Activated CD4-positive, alpha-beta memory T cell treated with anti-CD3 and anti-CD28 coated beads for 36 hours (primary cell): ENCODE measurements around the gene VGLL1. TPM values are rescaled to one million over a fixed set of nuclear protein-coding genes. Genes with fewer than 3 reads are reported as not detected.
A peak's percentile ranks its signal among the peaks of the same experiment; 100 is the strongest.

Source experiments
- CTCF ChIA-PET: fragments of 350-600 bp; sonication (Branson Sonifier 250); formaldehyde crosslinking; loops from one replicate; lab custom pipeline; 2021; ENCODE audit warnings: antibody characterized with exemption, inconsistent platforms; lab: Charles Lee
- POLR2A ChIA-PET: fragments of 350-600 bp; sonication (Branson Sonifier 250); formaldehyde crosslinking; loops from one replicate; lab custom pipeline; 2021; ENCODE audit warnings: antibody characterized with exemption; lab: Charles Lee
- DNase-seq: peaks from one replicate; pipeline ENCODE4 v3.0.0-alpha.2; 2020
- H3K27ac Mint-ChIP-seq: one replicate; pipeline ENCODE4 v1.8.0; 2021; ENCODE audit warnings: mixed read lengths
- H3K27me3 Mint-ChIP-seq: one replicate; pipeline ENCODE4 v1.8.0; 2021; ENCODE audit warnings: mixed read lengths
- H3K36me3 Mint-ChIP-seq: one replicate; pipeline ENCODE4 v1.8.0; 2021; ENCODE audit warnings: mixed read lengths
- H3K4me1 Mint-ChIP-seq: one replicate; pipeline ENCODE4 v1.8.0; 2021; ENCODE audit warnings: low read depth, mixed read lengths
- H3K4me3 Mint-ChIP-seq: one replicate; pipeline ENCODE4 v1.8.0; 2021; ENCODE audit warnings: mild to moderate bottlenecking, mixed read lengths
- H3K9me3 Mint-ChIP-seq: one replicate; pipeline ENCODE4 v1.8.0; 2021; ENCODE audit warnings: mixed read lengths
- intact Hi-C: fragments of 100-400 bp; cut with micrococcal nuclease; formaldehyde crosslinking; loops from one replicate; pipeline ENCODE4 v1.15.1; 2023
- total RNA-seq, 2 experiments: library from RNA; stranded (reverse); gene quantifications; one replicate each; pipeline ENCODE4 v1.2.3, GENCODE V29; 2021

The VGLL1 gene
- total RNA-seq, 2 experiments from 2014 or later: not detected

- intact Hi-C loops: loop anchor here (10.0 kb wide), 3 partner anchors 47 to 587 kb away; partner anchors contain the start of gene SLC9A6
- Mint-ChIP-seq H3K4me3 (no peak overlapping the region), H3K36me3 (no peaks in the 10 kb centered on the region), H3K4me1 (peaks cover 28% of the 10 kb centered on the region), H3K27me3 (no peaks in the 10 kb centered on the region), H3K27ac (no peak overlapping the region), H3K9me3 (no peaks in the 10 kb centered on the region)
- no peak for DNase-seq
- ChIA-PET CTCF (interaction anchor here (1.1 to 2.5 kb wide), 4 partner anchors 9 to 137 kb away, joined by 3 to 7 read pairs (median 4); no protein-coding TSS in a partner anchor), POLR2A (interaction anchor here (1.2 kb wide), 1 partner anchor 123 kb away, joined by 3 read pairs; no protein-coding TSS in a partner anchor)
These were observed 40.0 kb downstream of the VGLL1 start for GRCh38 chrX:136572030-136572429.

- Mint-ChIP-seq H3K27me3 (no peaks in the 10 kb centered on the region), H3K4me3 (no peak overlapping the region), H3K9me3 (no peaks in the 10 kb centered on the region), H3K36me3 (no peaks in the 10 kb centered on the region), H3K27ac (no peak overlapping the region), H3K4me1 (peaks cover 49% of the 10 kb centered on the region)
- POLR2A ChIA-PET: no interaction called here
- intact Hi-C loops: loop anchor here (10.0 kb wide), 3 partner anchors 50 to 590 kb away; partner anchors contain the start of gene SLC9A6
- DNase-seq: no peak
- CTCF ChIA-PET: interaction anchor here (1.3 to 4.2 kb wide), 3 partner anchors 10 to 121 kb away, joined by 3 to 25 read pairs (median 7); no protein-coding TSS in a partner anchor
These were observed 42.5 kb downstream of the VGLL1 start for GRCh38 chrX:136574548-136574947.

GRCh38 chrX:136577552-136577951 is 45.5 kb downstream of the VGLL1 start:
- Mint-ChIP-seq H3K9me3 (no peaks in the 10 kb centered on the region), H3K4me1 (peaks cover 44% of the 10 kb centered on the region)
- CTCF ChIA-PET: interaction anchor here (0.7 to 4.2 kb wide), 20 partner anchors 9 to 550 kb away, joined by 3 to 25 read pairs (median 4); partner anchors contain the start of gene HTATSF1

GRCh38 chrX:136580316-136580715 is 48.3 kb downstream of the VGLL1 start:
- H3K27ac Mint-ChIP-seq: no peak overlapping the region
- no peaks in the 10 kb centered on the region for H3K36me3 Mint-ChIP-seq
- DNase-seq: no peak
- H3K4me1 Mint-ChIP-seq: peaks cover 46% of the 10 kb centered on the region
- no peaks in the 10 kb centered on the region for H3K27me3 Mint-ChIP-seq
- POLR2A ChIA-PET: no interaction called here
- no peaks in the 10 kb centered on the region for H3K9me3 Mint-ChIP-seq
- intact Hi-C loops: loop anchor here (10.0 kb wide), 2 partner anchors 376 to 474 kb away; no protein-coding TSS in a partner anchor
- CTCF ChIA-PET: no interaction called here
- no peak overlapping the region for H3K4me3 Mint-ChIP-seq

More at GRCh38 chrX:136577552-136577951, 45.5 kb downstream of the VGLL1 start:
- Mint-ChIP-seq H3K36me3 (no peaks in the 10 kb centered on the region), H3K4me3 (peak overlapping the region; percentile 50), H3K27ac (peak overlapping the region; percentile 82), H3K27me3 (no peaks in the 10 kb centered on the region)
- POLR2A ChIA-PET: interaction anchor here (1.1 to 1.6 kb wide), 2 partner anchors 43 to 71 kb away, joined by 3 to 4 read pairs; no protein-coding TSS in a partner anchor
- intact Hi-C loops: loop anchor here (1.0 to 10.0 kb wide), 6 partner anchors 8 to 593 kb away; partner anchors contain the start of genes HTATSF1 and SLC9A6
- peak; percentile 83 for DNase-seq

- ChIA-PET CTCF (interaction anchor here (0.5 to 0.9 kb wide), 2 partner anchors 26 to 247 kb away, joined by 3 read pairs; no protein-coding TSS in a partner anchor), POLR2A (no interaction called here)
- peaks cover 56% of the 10 kb centered on the region for H3K4me1 Mint-ChIP-seq
- H3K27me3 Mint-ChIP-seq: no peaks in the 10 kb centered on the region
- intact Hi-C loops: loop anchor here (10.0 kb wide), 2 partner anchors 378 to 472 kb away; no protein-coding TSS in a partner anchor
- no peak overlapping the region for H3K27ac Mint-ChIP-seq
- H3K36me3 Mint-ChIP-seq: no peaks in the 10 kb centered on the region
- H3K4me3 Mint-ChIP-seq: no peak overlapping the region
- no peaks in the 10 kb centered on the region for H3K9me3 Mint-ChIP-seq
- DNase-seq: no peak
These were observed 50.6 kb downstream of the VGLL1 start for GRCh38 chrX:136582624-136583023.

GRCh38 chrX:136584545-136584944 is 52.5 kb downstream of the VGLL1 start:
- no peaks in the 10 kb centered on the region for H3K36me3 Mint-ChIP-seq
- H3K4me1 Mint-ChIP-seq: peaks cover 58% of the 10 kb centered on the region
- DNase-seq: peak; percentile 72
- POLR2A ChIA-PET: interaction anchor here (1.2 to 1.8 kb wide), 2 partner anchors 34 to 41 kb away, joined by 3 to 5 read pairs; no protein-coding TSS in a partner anchor
- H3K4me3 Mint-ChIP-seq: peak overlapping the region; percentile 49
- H3K9me3 Mint-ChIP-seq: no peaks in the 10 kb centered on the region
- intact Hi-C loops: loop anchor here (10.0 kb wide), 2 partner anchors 380 to 470 kb away; no protein-coding TSS in a partner anchor
- no peaks in the 10 kb centered on the region for H3K27me3 Mint-ChIP-seq
- peak overlapping the region; percentile 81 for H3K27ac Mint-ChIP-seq
- CTCF ChIA-PET: interaction anchor here (0.6 to 1.8 kb wide), 3 partner anchors 9 to 127 kb away, joined by 3 to 7 read pairs (median 4); no protein-coding TSS in a partner anchor

GRCh38 chrX:136585262-136585661 is 53.2 kb downstream of the VGLL1 start:
- Mint-ChIP-seq H3K4me3 (peak overlapping the region; percentile 55), H3K27me3 (no peaks in the 10 kb centered on the region), H3K4me1 (peaks cover 65% of the 10 kb centered on the region), H3K36me3 (no peaks in the 10 kb centered on the region), H3K9me3 (no peaks in the 10 kb centered on the region), H3K27ac (peak overlapping the region; percentile 88)
- DNase-seq: no peak
- CTCF ChIA-PET: interaction anchor here (1.0 to 1.8 kb wide), 3 partner anchors 10 to 110 kb away, joined by 3 to 7 read pairs (median 3); no protein-coding TSS in a partner anchor
- POLR2A ChIA-PET: interaction anchor here (1.2 to 1.8 kb wide), 2 partner anchors 34 to 40 kb away, joined by 3 to 5 read pairs; no protein-coding TSS in a partner anchor
- intact Hi-C loops: loop anchor here (1.0 to 10.0 kb wide), 6 partner anchors 8 to 470 kb away; no protein-coding TSS in a partner anchor

- POLR2A ChIA-PET: no interaction called here
- CTCF ChIA-PET: interaction anchor here (1.3 to 1.5 kb wide), 2 partner anchors 8 to 109 kb away, joined by 3 to 6 read pairs; no protein-coding TSS in a partner anchor
- Mint-ChIP-seq H3K4me3 (peak overlapping the region; percentile 55), H3K9me3 (no peaks in the 10 kb centered on the region), H3K36me3 (no peaks in the 10 kb centered on the region), H3K27ac (peak overlapping the region; percentile 88), H3K4me1 (peaks cover 66% of the 10 kb centered on the region), H3K27me3 (no peaks in the 10 kb centered on the region)
- DNase-seq: no peak
- intact Hi-C loops: loop anchor here (1.0 to 10.0 kb wide), 6 partner anchors 9 to 469 kb away; no protein-coding TSS in a partner anchor
These were observed 53.9 kb downstream of the VGLL1 start for GRCh38 chrX:136585960-136586359.

GRCh38 chrX:136586386-136586785 is 54.4 kb downstream of the VGLL1 start:
- no peaks in the 10 kb centered on the region for H3K27me3 Mint-ChIP-seq
- intact Hi-C loops: loop anchor here (5.0 to 10.0 kb wide), 4 partner anchors 41 to 468 kb away; no protein-coding TSS in a partner anchor
- H3K4me3 Mint-ChIP-seq: peak overlapping the region; percentile 29
- H3K4me1 Mint-ChIP-seq: peaks cover 66% of the 10 kb centered on the region
- no peaks in the 10 kb centered on the region for H3K9me3 Mint-ChIP-seq
- POLR2A ChIA-PET: interaction anchor here (0.8 kb wide), 1 partner anchor 65 kb away, joined by 3 read pairs; no protein-coding TSS in a partner anchor
- DNase-seq: peak; percentile 37
- no peaks in the 10 kb centered on the region for H3K36me3 Mint-ChIP-seq
- CTCF ChIA-PET: interaction anchor here (1.3 to 1.5 kb wide), 2 partner anchors 8 to 109 kb away, joined by 3 to 6 read pairs; no protein-coding TSS in a partner anchor
- peak overlapping the region; percentile 88 for H3K27ac Mint-ChIP-seq

GRCh38 chrX:136587532-136587931 is 55.5 kb downstream of the VGLL1 start:
- no peaks in the 10 kb centered on the region for H3K9me3 Mint-ChIP-seq
- H3K4me1 Mint-ChIP-seq: peaks cover 66% of the 10 kb centered on the region
- no peaks in the 10 kb centered on the region for H3K27me3 Mint-ChIP-seq
- DNase-seq: no peak
- CTCF ChIA-PET: no interaction called here
- peak overlapping the region; percentile 16 for H3K4me3 Mint-ChIP-seq
- intact Hi-C loops: loop anchor here (5.0 to 10.0 kb wide), 4 partner anchors 40 to 467 kb away; no protein-coding TSS in a partner anchor
- H3K27ac Mint-ChIP-seq: peak overlapping the region; percentile 82
- POLR2A ChIA-PET: no interaction called here
- H3K36me3 Mint-ChIP-seq: no peaks in the 10 kb centered on the region

GRCh38 chrX:136588036-136588435 is 56.0 kb downstream of the VGLL1 start:
- H3K36me3 Mint-ChIP-seq: no peaks in the 10 kb centered on the region
- intact Hi-C loops: loop anchor here (2.0 to 10.0 kb wide), 5 partner anchors 39 to 467 kb away; no protein-coding TSS in a partner anchor
- peak overlapping the region; percentile 74 for H3K27ac Mint-ChIP-seq
- peak overlapping the region; percentile 12 for H3K4me3 Mint-ChIP-seq
- POLR2A ChIA-PET: interaction anchor here (0.6 to 1.8 kb wide), 3 partner anchors 10 to 337 kb away, joined by 3 to 10 read pairs (median 3); partner anchors contain the start of gene MAP7D3
- H3K9me3 Mint-ChIP-seq: no peaks in the 10 kb centered on the region
- H3K4me1 Mint-ChIP-seq: peaks cover 66% of the 10 kb centered on the region
- DNase-seq: no peak
- no peaks in the 10 kb centered on the region for H3K27me3 Mint-ChIP-seq
- CTCF ChIA-PET: interaction anchor here (0.8 to 1.2 kb wide), 2 partner anchors 10 to 11 kb away, joined by 4 read pairs; no protein-coding TSS in a partner anchor
